ENCODE data around the gene CALHM5.

Gene CALHM5

GRCh38 chr6:116511424-116512110 lies at the start of gene CALHM5:
CALHM5 (plus strand) TSS chr6:116511639; CDS start chr6:116511697, 58 bp downstream.
- peaks cover 14% of the 10 kb centered on the region for H3K4me1 ChIP-seq (ENCODE audit: insufficient read depth, low read length)
- H3K36me3 ChIP-seq (ENCODE audit: insufficient read depth, low read depth, low read length) = no peaks in the 10 kb centered on the region
- H3K9ac ChIP-seq (ENCODE audit: low read depth, low read length) = peak within 1 kb of the TSS; percentile 26; the same call in 1 of the 2 replicates
- H3K27ac ChIP-seq (ENCODE audit: low read length) = no peak within 1 kb of the TSS
- H3K27me3 ChIP-seq (ENCODE audit: insufficient read depth, low read length) = no peaks in the 10 kb centered on the region
- H3K9me3 ChIP-seq (ENCODE audit: insufficient read depth, low read depth, low read length) = no peaks in the 10 kb centered on the region
- H3K4me3 ChIP-seq (ENCODE audit: low read length) = 0 out of 2 replicates have a peak within 1 kb of the TSS, but pooled peaks have one; percentile 18

- H3K27ac ChIP-seq (ENCODE audit: low read length) = no peak overlapping the region
- H3K4me1 ChIP-seq (ENCODE audit: insufficient read depth, low read length) = peaks cover 9% of the 10 kb centered on the region; the same call in 1 of the 2 replicates
- H3K27me3 ChIP-seq (ENCODE audit: insufficient read depth, low read length) = peaks cover 60% of the 10 kb centered on the region
- H3K9me3 ChIP-seq (ENCODE audit: insufficient read depth, low read depth, low read length) = no peaks in the 10 kb centered on the region
- H3K36me3 ChIP-seq (ENCODE audit: insufficient read depth, low read depth, low read length) = no peaks in the 10 kb centered on the region
- H3K4me3 ChIP-seq (ENCODE audit: low read length) = peak overlapping the region; percentile 61
- H3K9ac ChIP-seq (ENCODE audit: low read depth, low read length) = peak overlapping the region; percentile 47; the same call in 1 of the 2 replicates
These were observed 49.2 kb upstream of the CALHM5 start for GRCh38 chr6:116461932-116462885.

- Histone ChIP-seq H3K4me3 (ENCODE audit: low read length) (no peak overlapping the region), H3K9me3 (ENCODE audit: insufficient read depth, low read depth, low read length) (no peaks in the 10 kb centered on the region), H3K4me1 (ENCODE audit: insufficient read depth, low read length) (peaks cover 9% of the 10 kb centered on the region; the same call in 1 of the 2 replicates), H3K27ac (ENCODE audit: low read length) (no peak overlapping the region), H3K27me3 (ENCODE audit: insufficient read depth, low read length) (peaks cover 60% of the 10 kb centered on the region), H3K36me3 (ENCODE audit: insufficient read depth, low read depth, low read length) (no peaks in the 10 kb centered on the region), H3K9ac (ENCODE audit: low read depth, low read length) (no peak overlapping the region)
These were observed 48.1 kb upstream of the CALHM5 start for GRCh38 chr6:116463301-116463700.

GRCh38 chr6:116465246-116465645 lies 46.2 kb upstream of the CALHM5 start:
- no peak overlapping the region for H3K4me3 ChIP-seq (ENCODE audit: low read length)
- no peaks in the 10 kb centered on the region for H3K9me3 ChIP-seq (ENCODE audit: insufficient read depth, low read depth, low read length)
- peaks cover 9% of the 10 kb centered on the region; the same call in 1 of the 2 replicates for H3K4me1 ChIP-seq (ENCODE audit: insufficient read depth, low read length)
- H3K27me3 ChIP-seq (ENCODE audit: insufficient read depth, low read length) = peaks cover 46% of the 10 kb centered on the region
- H3K36me3 ChIP-seq (ENCODE audit: insufficient read depth, low read depth, low read length) = no peaks in the 10 kb centered on the region
- no peak overlapping the region for H3K27ac ChIP-seq (ENCODE audit: low read length)
- no peak overlapping the region for H3K9ac ChIP-seq (ENCODE audit: low read depth, low read length)

GRCh38 chr6:116467096-116467495 lies 44.3 kb upstream of the CALHM5 start:
- no peak overlapping the region for H3K27ac ChIP-seq (ENCODE audit: low read length)
- H3K36me3 ChIP-seq (ENCODE audit: insufficient read depth, low read depth, low read length) = no peaks in the 10 kb centered on the region
- no peak overlapping the region for H3K9ac ChIP-seq (ENCODE audit: low read depth, low read length)
- no peak overlapping the region for H3K4me3 ChIP-seq (ENCODE audit: low read length)
- H3K27me3 ChIP-seq (ENCODE audit: insufficient read depth, low read length) = peaks cover 28% of the 10 kb centered on the region
- H3K9me3 ChIP-seq (ENCODE audit: insufficient read depth, low read depth, low read length) = no peaks in the 10 kb centered on the region
- peaks cover 9% of the 10 kb centered on the region; the same call in 1 of the 2 replicates for H3K4me1 ChIP-seq (ENCODE audit: insufficient read depth, low read length)

- H3K27ac ChIP-seq (ENCODE audit: low read length) = no peak overlapping the region
- H3K9ac ChIP-seq (ENCODE audit: low read depth, low read length) = no peak overlapping the region
- no peak overlapping the region for H3K4me3 ChIP-seq (ENCODE audit: low read length)
- H3K27me3 ChIP-seq (ENCODE audit: insufficient read depth, low read length) = peaks cover 23% of the 10 kb centered on the region
- H3K36me3 ChIP-seq (ENCODE audit: insufficient read depth, low read depth, low read length) = no peaks in the 10 kb centered on the region
- no peaks in the 10 kb centered on the region for H3K9me3 ChIP-seq (ENCODE audit: insufficient read depth, low read depth, low read length)
- peaks cover 7% of the 10 kb centered on the region; the same call in 1 of the 2 replicates for H3K4me1 ChIP-seq (ENCODE audit: insufficient read depth, low read length)
These were observed 43.9 kb upstream of the CALHM5 start for GRCh38 chr6:116467514-116467913.

GRCh38 chr6:116468293-116468692 lies 43.1 kb upstream of the CALHM5 start:
- H3K27ac ChIP-seq (ENCODE audit: low read length) = no peak overlapping the region
- peaks cover 16% of the 10 kb centered on the region for H3K27me3 ChIP-seq (ENCODE audit: insufficient read depth, low read length)
- peaks cover 6% of the 10 kb centered on the region; the same call in 1 of the 2 replicates for H3K4me1 ChIP-seq (ENCODE audit: insufficient read depth, low read length)
- H3K4me3 ChIP-seq (ENCODE audit: low read length) = no peak overlapping the region
- no peak overlapping the region for H3K9ac ChIP-seq (ENCODE audit: low read depth, low read length)
- no peaks in the 10 kb centered on the region for H3K9me3 ChIP-seq (ENCODE audit: insufficient read depth, low read depth, low read length)
- no peaks in the 10 kb centered on the region for H3K36me3 ChIP-seq (ENCODE audit: insufficient read depth, low read depth, low read length)

- Histone ChIP-seq H3K27me3 (ENCODE audit: insufficient read depth, low read length) (no peaks in the 10 kb centered on the region), H3K36me3 (ENCODE audit: insufficient read depth, low read depth, low read length) (no peaks in the 10 kb centered on the region), H3K9ac (ENCODE audit: low read depth, low read length) (no peak overlapping the region), H3K9me3 (ENCODE audit: insufficient read depth, low read depth, low read length) (no peaks in the 10 kb centered on the region), H3K27ac (ENCODE audit: low read length) (no peak overlapping the region), H3K4me3 (ENCODE audit: low read length) (no peak overlapping the region), H3K4me1 (ENCODE audit: insufficient read depth, low read length) (no peaks in the 10 kb centered on the region)
These were observed 39.9 kb upstream of the CALHM5 start for GRCh38 chr6:116471531-116471930.

GRCh38 chr6:116472706-116473105 lies 38.7 kb upstream of the CALHM5 start:
- no peaks in the 10 kb centered on the region for H3K27me3 ChIP-seq (ENCODE audit: insufficient read depth, low read length)
- no peak overlapping the region for H3K27ac ChIP-seq (ENCODE audit: low read length)
- no peaks in the 10 kb centered on the region for H3K36me3 ChIP-seq (ENCODE audit: insufficient read depth, low read depth, low read length)
- no peak overlapping the region for H3K9ac ChIP-seq (ENCODE audit: low read depth, low read length)
- no peak overlapping the region for H3K4me3 ChIP-seq (ENCODE audit: low read length)
- no peaks in the 10 kb centered on the region for H3K4me1 ChIP-seq (ENCODE audit: insufficient read depth, low read length)
- no peaks in the 10 kb centered on the region for H3K9me3 ChIP-seq (ENCODE audit: insufficient read depth, low read depth, low read length)

GRCh38 chr6:116475141-116475540 lies 36.3 kb upstream of the CALHM5 start:
- Histone ChIP-seq H3K4me3 (ENCODE audit: low read length) (no peak overlapping the region), H3K36me3 (ENCODE audit: insufficient read depth, low read depth, low read length) (no peaks in the 10 kb centered on the region), H3K9ac (ENCODE audit: low read depth, low read length) (no peak overlapping the region)

GRCh38 chr6:116476002-116476678 lies 35.3 kb upstream of the CALHM5 start:
- Histone ChIP-seq H3K9ac (ENCODE audit: low read depth, low read length) (no peak overlapping the region), H3K4me3 (ENCODE audit: low read length) (no peak overlapping the region), H3K27ac (ENCODE audit: low read length) (no peak overlapping the region), H3K27me3 (ENCODE audit: insufficient read depth, low read length) (no peaks in the 10 kb centered on the region), H3K9me3 (ENCODE audit: insufficient read depth, low read depth, low read length) (no peaks in the 10 kb centered on the region), H3K36me3 (ENCODE audit: insufficient read depth, low read depth, low read length) (no peaks in the 10 kb centered on the region), H3K4me1 (ENCODE audit: insufficient read depth, low read length) (no peaks in the 10 kb centered on the region)

More at GRCh38 chr6:116475141-116475540, 36.3 kb upstream of the CALHM5 start:
- Histone ChIP-seq H3K27ac (ENCODE audit: low read length) (no peak overlapping the region), H3K27me3 (ENCODE audit: insufficient read depth, low read length) (no peaks in the 10 kb centered on the region), H3K9me3 (ENCODE audit: insufficient read depth, low read depth, low read length) (no peaks in the 10 kb centered on the region), H3K4me1 (ENCODE audit: insufficient read depth, low read length) (no peaks in the 10 kb centered on the region)

All from iPS-20b (cell line).